Activated CD8-positive, alpha-beta T cell treated with anti-CD3 and anti-CD28 coated beads, Interleukin-2, amount 10 ng/mL, durations not matched to agents 7 days and 5 days (primary cell): ENCODE data around the gene SHISA5. TPM values are rescaled to one million over a fixed set of nuclear protein-coding genes. Genes with fewer than 3 reads are reported as not detected.
A peak's percentile ranks its signal among the peaks of the same experiment; 100 is the strongest.
"Not testable (repeated sequence)": the region's sequence is repeated elsewhere in the genome, so short reads cannot be mapped to it uniquely, and the experiment has no call there.

ENCODE experiments used
- ATAC-seq: fragments of 150-1000 bp; cut with Tn5 transposase; one replicate; pipeline ENCODE4 v1.10.0; 2021; ENCODE audit warnings: moderate library complexity
- CTCF ChIA-PET: fragments of 350-600 bp; sonication (Branson Sonifier 250); formaldehyde crosslinking; loops from one replicate; lab custom pipeline; 2021; ENCODE audit warnings: antibody characterized with exemption; lab: Charles Lee
- POLR2A ChIA-PET: fragments of 350-600 bp; sonication (Branson Sonifier 250); formaldehyde crosslinking; loops from one replicate; lab custom pipeline; 2021; ENCODE audit warnings: antibody characterized with exemption; lab: Charles Lee
- DNase-seq: peaks from one replicate; pipeline ENCODE4 v3.0.0-alpha.2; 2020
- H3K27ac Mint-ChIP-seq: one replicate; pipeline ENCODE4 v1.8.0; 2021; ENCODE audit warnings: mild to moderate bottlenecking, mixed read lengths
- H3K27me3 Mint-ChIP-seq: one replicate; pipeline ENCODE4 v1.8.0; 2021; ENCODE audit warnings: low read depth, mixed read lengths
- H3K36me3 Mint-ChIP-seq: one replicate; pipeline ENCODE4 v1.8.0; 2021; ENCODE audit warnings: low read depth, mixed read lengths
- H3K4me1 Mint-ChIP-seq: one replicate; pipeline ENCODE4 v1.8.0; 2021; ENCODE audit warnings: low read depth, mixed read lengths
- H3K4me3 Mint-ChIP-seq: one replicate; pipeline ENCODE4 v1.8.0; 2021; ENCODE audit warnings: mild to moderate bottlenecking, mixed read lengths
- H3K9me3 Mint-ChIP-seq: one replicate; pipeline ENCODE4 v1.8.0; 2022; ENCODE audit warnings: mixed read lengths; ENCODE audit not compliant: insufficient read depth
- total RNA-seq, 2 experiments: library from RNA; stranded (reverse); gene quantifications; one replicate each; pipeline ENCODE4 v1.2.3, GENCODE V29; 2021

SHISA5 gene
- total RNA-seq, 2 experiments from 2014 or later: 195 to 201 TPM

GRCh38 chr3:48467473-48468267 lies 36.3 kb downstream of the SHISA5 start:
- H3K9me3 Mint-ChIP-seq: no peaks in the 10 kb centered on the region

GRCh38 chr3:48467110-48467454 lies 36.9 kb downstream of the SHISA5 start:
- Mint-ChIP-seq H3K27ac (peak overlapping the region; percentile 97), H3K27me3 (no peaks in the 10 kb centered on the region), H3K4me1 (peaks cover 54% of the 10 kb centered on the region), H3K9me3 (no peaks in the 10 kb centered on the region), H3K36me3 (peaks cover 63% of the 10 kb centered on the region), H3K4me3 (peak overlapping the region; percentile 96)
- ChIA-PET CTCF (interaction anchor here (0.8 to 1.6 kb wide), 10 partner anchors 10 to 92 kb away, joined by 3 to 16 read pairs (median 4); no protein-coding TSS in a partner anchor), POLR2A (interaction anchor here (0.8 to 3.5 kb wide), 15 partner anchors 9 to 553 kb away, joined by 3 to 44 read pairs (median 7); partner anchors contain the start of genes ATRIP, CCDC51, CDC25A and SHISA5)
- no peak for DNase-seq
- no peak for ATAC-seq

More at GRCh38 chr3:48467473-48468267, 36.3 kb downstream of the SHISA5 start:
- Mint-ChIP-seq H3K4me3 (peak overlapping the region; percentile 96), H3K27ac (peak overlapping the region; percentile 97), H3K27me3 (no peaks in the 10 kb centered on the region), H3K4me1 (peaks cover 54% of the 10 kb centered on the region), H3K36me3 (peaks cover 64% of the 10 kb centered on the region)
- no peak for ATAC-seq
- POLR2A ChIA-PET: interaction anchor here (0.7 to 3.5 kb wide), 14 partner anchors 10 to 553 kb away, joined by 3 to 44 read pairs (median 8); partner anchors contain the start of genes ATRIP, CCDC51, CDC25A and SHISA5
- DNase-seq: no peak
- CTCF ChIA-PET: interaction anchor here (1.0 to 1.6 kb wide), 7 partner anchors 10 to 82 kb away, joined by 3 to 16 read pairs (median 5); no protein-coding TSS in a partner anchor

DNA sequence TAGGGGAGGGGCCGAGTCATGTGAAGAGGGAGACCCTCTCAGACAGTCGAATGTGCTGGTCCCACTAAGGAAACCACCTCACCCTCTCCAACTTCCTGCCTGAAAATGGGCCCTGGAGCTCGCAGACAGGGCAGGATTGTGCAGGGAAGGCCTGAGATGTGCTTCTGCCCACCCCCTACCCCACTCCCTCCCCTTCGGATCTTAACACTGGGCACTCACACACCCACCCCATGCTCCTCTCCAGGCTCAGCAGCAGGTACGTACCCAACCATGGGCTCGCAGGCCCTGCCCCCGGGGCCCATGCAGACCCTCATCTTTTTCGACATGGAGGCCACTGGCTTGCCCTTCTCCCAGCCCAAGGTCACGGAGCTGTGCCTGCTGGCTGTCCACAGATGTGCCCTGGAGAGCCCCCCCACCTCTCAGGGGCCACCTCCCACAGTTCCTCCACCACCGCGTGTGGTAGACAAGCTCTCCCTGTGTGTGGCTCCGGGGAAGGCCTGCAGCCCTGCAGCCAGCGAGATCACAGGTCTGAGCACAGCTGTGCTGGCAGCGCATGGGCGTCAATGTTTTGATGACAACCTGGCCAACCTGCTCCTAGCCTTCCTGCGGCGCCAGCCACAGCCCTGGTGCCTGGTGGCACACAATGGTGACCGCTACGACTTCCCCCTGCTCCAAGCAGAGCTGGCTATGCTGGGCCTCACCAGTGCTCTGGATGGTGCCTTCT lies 37.4 kb downstream of the SHISA5 start:
- H3K9me3 Mint-ChIP-seq: no peaks in the 10 kb centered on the region
- peaks cover 54% of the 10 kb centered on the region for H3K4me1 Mint-ChIP-seq
- H3K36me3 Mint-ChIP-seq: peaks cover 63% of the 10 kb centered on the region
- peak overlapping the region; percentile 96 for H3K4me3 Mint-ChIP-seq
- CTCF ChIA-PET: interaction anchor here (0.8 to 1.6 kb wide), 10 partner anchors 9 to 92 kb away, joined by 3 to 16 read pairs (median 4); no protein-coding TSS in a partner anchor
- ATAC-seq (peak; percentile 56), DNase-seq (peak; percentile 51)
- H3K27me3 Mint-ChIP-seq: no peaks in the 10 kb centered on the region
- POLR2A ChIA-PET: interaction anchor here (0.5 to 3.5 kb wide), 17 partner anchors 8 to 554 kb away, joined by 3 to 44 read pairs (median 6); partner anchors contain the start of genes ATRIP, CCDC51, CDC25A and PFKFB4
- peak overlapping the region; percentile 97 for H3K27ac Mint-ChIP-seq

- DNase-seq (peak; percentile 87), ATAC-seq (peak; percentile 96)
- ChIA-PET POLR2A (interaction anchor here (0.5 to 3.5 kb wide), 15 partner anchors 8 to 555 kb away, joined by 3 to 44 read pairs (median 7); partner anchors contain the start of genes ATRIP, CCDC51, PFKFB4 and SHISA5), CTCF (interaction anchor here (1.2 to 1.6 kb wide), 7 partner anchors 13 to 93 kb away, joined by 3 to 16 read pairs (median 5); no protein-coding TSS in a partner anchor)
- Mint-ChIP-seq H3K36me3 (peaks cover 66% of the 10 kb centered on the region), H3K4me1 (peaks cover 57% of the 10 kb centered on the region), H3K27ac (peak overlapping the region; percentile 97), H3K27me3 (no peaks in the 10 kb centered on the region), H3K9me3 (no peaks in the 10 kb centered on the region), H3K4me3 (peak overlapping the region; percentile 96)
Measured at GRCh38 chr3:48465531-48466378, 38.2 kb downstream of the SHISA5 start.

DNA sequence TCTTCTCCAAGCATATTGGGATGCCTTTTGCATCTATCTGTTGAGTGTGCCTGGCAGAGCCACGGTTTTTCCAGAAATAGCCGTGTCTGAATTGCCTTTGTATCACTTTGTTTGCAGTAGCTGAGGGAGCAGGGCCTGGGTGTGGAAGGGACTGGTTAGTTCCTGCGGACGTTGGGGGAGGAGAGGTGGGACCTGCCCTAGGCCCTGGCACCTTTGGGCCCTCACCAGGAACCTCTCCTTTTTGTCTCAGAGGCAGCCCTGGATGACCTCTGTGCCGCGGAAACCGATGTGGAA lies 38.8 kb downstream of the SHISA5 start:
- H3K9me3 Mint-ChIP-seq: no peaks in the 10 kb centered on the region
- no peaks in the 10 kb centered on the region for H3K27me3 Mint-ChIP-seq
- peak overlapping the region; percentile 96 for H3K4me3 Mint-ChIP-seq
- POLR2A ChIA-PET: interaction anchor here (1.8 to 3.2 kb wide), 3 partner anchors 10 to 42 kb away, joined by 6 to 31 read pairs (median 15); partner anchors contain the start of gene ATRIP
- H3K4me1 Mint-ChIP-seq: peaks cover 57% of the 10 kb centered on the region
- H3K36me3 Mint-ChIP-seq: peaks cover 65% of the 10 kb centered on the region
- ATAC-seq (no peak), DNase-seq (no peak)
- CTCF ChIA-PET: interaction anchor here (21.8 kb wide), 1 partner anchor 29 kb away, joined by 208 read pairs; no protein-coding TSS in a partner anchor
- H3K27ac Mint-ChIP-seq: peak overlapping the region; percentile 97

GRCh38 chr3:48464713-48465221 lies 39.2 kb downstream of the SHISA5 start:
- ATAC-seq (no peak), DNase-seq (no peak)
- ChIA-PET POLR2A (interaction anchor here (0.6 to 3.2 kb wide), 4 partner anchors 8 to 50 kb away, joined by 3 to 31 read pairs (median 6); partner anchors contain the start of gene ATRIP), CTCF (interaction anchor here (1.1 to 21.8 kb wide), 3 partner anchors 28 to 64 kb away, joined by 3 to 208 read pairs (median 4); no protein-coding TSS in a partner anchor)
- Mint-ChIP-seq H3K36me3 (peaks cover 63% of the 10 kb centered on the region), H3K4me3 (no peak overlapping the region), H3K9me3 (no peaks in the 10 kb centered on the region), H3K4me1 (peaks cover 56% of the 10 kb centered on the region), H3K27me3 (no peaks in the 10 kb centered on the region), H3K27ac (peak overlapping the region; percentile 97)

DNA sequence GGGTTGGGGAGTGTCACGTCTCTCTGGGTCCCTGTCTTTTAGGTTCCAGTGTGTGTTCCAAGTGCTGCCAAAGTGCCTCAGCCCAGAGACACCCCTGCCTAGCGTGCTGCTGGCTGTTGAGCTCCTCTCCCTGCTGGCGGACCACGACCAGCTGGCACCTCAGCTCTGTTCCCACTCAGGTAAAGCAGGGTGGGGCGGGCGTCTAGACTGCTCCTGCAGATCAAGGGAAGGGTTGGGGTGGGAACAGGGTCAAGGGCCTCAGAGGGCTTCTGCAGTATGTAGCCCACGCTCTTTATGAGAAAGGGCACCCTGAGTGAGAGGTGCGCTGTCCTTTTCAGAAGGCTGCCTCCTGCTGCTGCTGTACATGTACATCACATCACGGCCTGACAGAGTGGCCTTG lies 40.3 kb downstream of the SHISA5 start:
- CTCF ChIA-PET: interaction anchor here (0.9 to 21.8 kb wide), 5 partner anchors 27 to 86 kb away, joined by 3 to 208 read pairs (median 4); no protein-coding TSS in a partner anchor
- Mint-ChIP-seq H3K4me1 (peaks cover 46% of the 10 kb centered on the region), H3K27me3 (no peaks in the 10 kb centered on the region), H3K36me3 (peaks cover 61% of the 10 kb centered on the region), H3K27ac (peak overlapping the region; percentile 58), H3K4me3 (no peak overlapping the region), H3K9me3 (no peaks in the 10 kb centered on the region)
- ATAC-seq (no peak), DNase-seq (no peak)
- POLR2A ChIA-PET: interaction anchor here (0.8 to 2.1 kb wide), 5 partner anchors 9 to 51 kb away, joined by 3 to 8 read pairs (median 5); partner anchors contain the start of genes ATRIP, CCDC51 and TMA7

DNA sequence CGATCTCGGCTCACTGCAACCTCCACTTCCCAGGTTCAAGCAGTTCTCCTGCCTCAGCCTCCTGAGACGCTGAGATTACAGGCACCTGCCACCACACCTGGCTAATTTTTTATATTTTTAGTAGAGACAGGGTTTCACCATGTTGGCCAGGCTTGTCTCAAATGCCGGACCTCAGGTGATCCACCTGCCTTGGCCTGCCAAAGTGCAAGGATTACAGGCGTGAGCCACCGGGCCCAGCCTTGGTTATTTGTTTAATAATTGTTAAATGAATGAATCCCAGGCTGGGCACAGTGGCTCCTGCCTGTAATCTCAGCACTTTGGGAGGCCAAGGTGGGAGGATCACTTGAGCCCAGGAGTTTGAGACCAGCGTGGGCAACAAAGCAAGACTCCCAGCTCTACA lies 42.2 kb downstream of the SHISA5 start:
- H3K27me3 Mint-ChIP-seq, H3K4me3 Mint-ChIP-seq, H3K9me3 Mint-ChIP-seq, H3K27ac Mint-ChIP-seq, POLR2A ChIA-PET, DNase-seq, ATAC-seq: not testable (repeated sequence)
- CTCF ChIA-PET: interaction anchor here (21.8 kb wide), 1 partner anchor 25 kb away, joined by 208 read pairs; no protein-coding TSS in a partner anchor
- peaks cover 49% of the 10 kb centered on the region for H3K36me3 Mint-ChIP-seq
- H3K4me1 Mint-ChIP-seq: peaks cover 30% of the 10 kb centered on the region

DNA sequence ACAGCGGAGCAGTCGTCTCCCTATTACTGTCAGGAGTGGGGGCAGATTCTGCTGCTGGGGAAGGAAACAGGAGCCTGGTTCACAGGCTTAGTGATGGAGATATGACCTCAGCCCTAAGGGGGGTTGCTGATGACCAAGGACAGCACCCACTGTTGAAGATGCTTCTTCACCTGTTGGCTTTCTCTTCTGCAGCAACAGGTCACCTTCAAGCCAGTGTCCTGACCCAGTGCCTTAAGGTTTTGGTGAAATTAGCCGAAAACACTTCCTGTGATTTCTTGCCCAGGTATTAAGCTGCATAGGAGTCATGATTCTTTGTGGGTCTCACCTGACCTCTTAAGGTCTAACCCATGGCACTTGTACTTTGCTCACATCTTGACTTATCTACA lies 43.5 kb downstream of the SHISA5 start:
- Mint-ChIP-seq H3K27ac (peak overlapping the region; percentile 26), H3K4me3 (no peak overlapping the region), H3K4me1 (peaks cover 24% of the 10 kb centered on the region), H3K9me3 (no peaks in the 10 kb centered on the region), H3K27me3 (no peaks in the 10 kb centered on the region), H3K36me3 (peaks cover 41% of the 10 kb centered on the region)
- ATAC-seq (no peak), DNase-seq (no peak)
- CTCF ChIA-PET: interaction anchor here (21.8 kb wide), 1 partner anchor 24 kb away, joined by 208 read pairs; no protein-coding TSS in a partner anchor
- POLR2A ChIA-PET: no interaction called here

DNA sequence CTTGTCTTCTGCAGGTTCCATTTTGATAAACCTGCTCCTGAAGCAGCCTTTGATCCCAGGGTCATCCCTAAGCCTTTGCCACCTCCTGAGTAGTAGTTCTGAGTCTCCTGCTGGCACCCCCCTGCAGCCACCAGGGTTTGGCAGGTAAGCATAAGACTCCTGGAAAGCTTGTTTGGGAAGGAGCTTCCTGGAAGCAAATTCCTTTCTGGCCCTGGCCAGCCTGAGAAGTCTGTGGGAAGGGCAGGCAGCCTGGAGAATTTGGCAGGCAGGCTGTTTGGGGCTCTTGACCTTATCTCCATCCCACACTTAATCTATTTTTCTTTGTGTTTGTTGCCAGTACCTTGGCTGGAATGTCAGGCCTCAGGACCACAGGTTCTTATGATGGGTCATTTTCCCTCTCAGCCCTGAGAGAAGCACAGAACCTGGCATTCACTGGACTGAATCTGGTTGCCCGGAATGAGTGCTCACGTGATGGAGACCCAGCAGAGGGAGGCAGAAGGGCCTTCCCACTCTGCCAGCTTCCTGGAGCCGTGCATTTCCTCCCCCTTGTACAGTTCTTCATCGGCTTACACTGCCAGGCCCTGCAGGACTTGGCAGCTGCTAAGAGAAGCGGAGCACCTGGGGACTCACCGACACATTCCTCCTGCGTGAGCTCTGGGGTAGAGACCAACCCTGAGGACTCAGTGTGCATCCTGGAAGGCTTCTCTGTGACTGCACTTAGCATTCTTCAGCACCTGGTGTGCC lies 44.0 kb downstream of the SHISA5 start:
- no peak for ATAC-seq

More for the DNA sequence above, 44.0 kb downstream of the SHISA5 start:
- Mint-ChIP-seq H3K27me3 (no peaks in the 10 kb centered on the region), H3K36me3 (peaks cover 38% of the 10 kb centered on the region), H3K4me1 (peaks cover 19% of the 10 kb centered on the region), H3K9me3 (no peaks in the 10 kb centered on the region), H3K27ac (no peak overlapping the region), H3K4me3 (no peak overlapping the region)
- no peak for DNase-seq
- ChIA-PET POLR2A (no interaction called here), CTCF (interaction anchor here (1.6 to 21.8 kb wide), 2 partner anchors 20 to 24 kb away, joined by 4 to 208 read pairs; partner anchors contain the start of genes CCDC51 and TMA7)
